ENCODE results near the gene FAM117A.

GRCh38 chr17:49707608-49708514, 56.1 kb downstream of the FAM117A start, which contains the start of gene SLC35B1:
- TF ChIP-seq CTCF (IDR thresholded peaks at IDR 0.05) (peak in 1 of 3 donors; percentile 66), POLR2A (IDR thresholded peaks at IDR 0.05) (no peak)

All from lower leg skin (tissue), 3 donors.